H9 (cell line): ENCODE data around the gene DCHS2. TPM values are rescaled to one million over a fixed set of nuclear protein-coding genes. Genes with fewer than 3 reads are reported as not detected.

Experiments
- DNase-seq: peaks from one replicate; pipeline ENCODE4 v3.0.0-alpha.2; 2017
- H2AFZ ChIP-seq: one replicate; pipeline ENCODE4 v1.6.1; 2013; ENCODE audit warnings: mild to moderate bottlenecking, low read length, control low read depth, moderate library complexity
- H2AK5ac ChIP-seq: 2 replicates; pipeline ENCODE4 v1.6.1; 2013; ENCODE audit warnings: low read length, control low read depth, mixed read lengths; ENCODE audit not compliant: insufficient read length
- H2BK120ac ChIP-seq: one replicate; pipeline ENCODE4 v1.6.1; 2013; ENCODE audit warnings: low read depth, mild to moderate bottlenecking, low read length, control low read depth, inconsistent platforms; ENCODE audit not compliant: poor library complexity, severe bottlenecking
- H2BK12ac ChIP-seq: 2 replicates; pipeline ENCODE4 v1.6.1; 2013; ENCODE audit warnings: low read length, control low read depth, mixed read lengths, low read depth; ENCODE audit not compliant: insufficient read length
- H2BK15ac ChIP-seq: 2 replicates; pipeline ENCODE4 v1.6.1; 2013; ENCODE audit warnings: low read depth, low read length, control low read depth
- H2BK20ac ChIP-seq: one replicate; pipeline ENCODE4 v1.6.1; 2013; ENCODE audit warnings: low read depth, mild to moderate bottlenecking, low read length, control low read depth, inconsistent platforms; ENCODE audit not compliant: poor library complexity, severe bottlenecking
- H2BK5ac ChIP-seq: 2 replicates; pipeline ENCODE4 v1.6.1; 2013; ENCODE audit warnings: low read length, control low read depth, mixed read lengths; ENCODE audit not compliant: insufficient read length
- H3K14ac ChIP-seq: 2 replicates; pipeline ENCODE4 v1.6.1; 2013; ENCODE audit warnings: low read length, control low read depth; ENCODE audit not compliant: insufficient read depth
- H3K18ac ChIP-seq: 2 replicates; pipeline ENCODE4 v1.6.1; 2013; ENCODE audit warnings: low read depth, mild to moderate bottlenecking, mixed read lengths, low read length, control low read depth; ENCODE audit not compliant: insufficient read length
- H3K23ac ChIP-seq: 2 replicates; pipeline ENCODE4 v1.6.1; 2013; ENCODE audit warnings: low read length, control low read depth, mixed read lengths, low read depth; ENCODE audit not compliant: insufficient read length
- H3K23me2 ChIP-seq: 2 replicates; pipeline ENCODE4 v1.6.1; 2013; ENCODE audit warnings: low read depth, mild to moderate bottlenecking, mixed read lengths, low read length, control low read depth; ENCODE audit not compliant: insufficient read length, poor library complexity, severe bottlenecking
- H3K27ac ChIP-seq: 2 replicates; pipeline ENCODE4 v1.5.1; 2013; ENCODE audit warnings: low read length, control low read depth, mixed read lengths, low read depth; ENCODE audit not compliant: insufficient read length
- H3K27me3 ChIP-seq: 2 replicates; pipeline ENCODE4 v1.6.1; 2013; ENCODE audit warnings: low read length, control low read depth, inconsistent platforms; ENCODE audit not compliant: insufficient read depth
- H3K4ac ChIP-seq: 2 replicates; pipeline ENCODE4 v1.6.1; 2013; ENCODE audit warnings: low read depth, mild to moderate bottlenecking, control low read depth, inconsistent platforms, low read length, moderate library complexity
- H3K4me1 ChIP-seq: 2 replicates; pipeline ENCODE4 v1.6.1; 2013; ENCODE audit warnings: low read length, control low read depth, inconsistent platforms; ENCODE audit not compliant: insufficient read depth
- H3K4me2 ChIP-seq: 2 replicates; pipeline ENCODE4 v1.6.1; 2013; ENCODE audit warnings: low read length, control low read depth, mixed read lengths; ENCODE audit not compliant: insufficient read length, insufficient read depth
- H3K56ac ChIP-seq: 2 replicates; pipeline ENCODE4 v1.6.1; 2013; ENCODE audit warnings: low read depth, mild to moderate bottlenecking, mixed read lengths, low read length, control low read depth; ENCODE audit not compliant: insufficient read length
- H3K79me1 ChIP-seq: 2 replicates; pipeline ENCODE4 v1.6.1; 2013; ENCODE audit warnings: low read depth, mild to moderate bottlenecking, moderate library complexity, low read length, control low read depth, inconsistent platforms; ENCODE audit not compliant: insufficient read depth, poor library complexity, severe bottlenecking
- H3K79me2 ChIP-seq: 2 replicates; pipeline ENCODE4 v1.6.1; 2013; ENCODE audit warnings: low read length, control low read depth, inconsistent platforms; ENCODE audit not compliant: insufficient read depth
- H3K9ac ChIP-seq: 2 replicates; pipeline ENCODE4 v1.6.1; 2013; ENCODE audit warnings: low read length, control low read depth, mixed read lengths; ENCODE audit not compliant: insufficient read length; ENCODE audit errors: extremely low read depth
- H3K9me3 ChIP-seq: one replicate; pipeline ENCODE4 v1.6.1; 2013; ENCODE audit warnings: low read depth, low read length, inconsistent platforms; ENCODE audit not compliant: control insufficient read depth
- H3T11ph ChIP-seq: one replicate; pipeline ENCODE4 v1.6.1; 2013; ENCODE audit warnings: mild to moderate bottlenecking, low read length, control low read depth, inconsistent platforms
- H4K20me1 ChIP-seq: one replicate; pipeline ENCODE4 v1.6.1; 2013; ENCODE audit not compliant: control insufficient read depth, insufficient read length, insufficient read depth
- H4K5ac ChIP-seq: 2 replicates; pipeline ENCODE4 v1.6.1; 2013; ENCODE audit warnings: low read depth, mild to moderate bottlenecking, mixed read lengths, low read length, control low read depth; ENCODE audit not compliant: insufficient read length
- H4K8ac ChIP-seq: replicated peaks from 2 replicates; pipeline ENCODE4 v1.6.1; 2013; ENCODE audit warnings: low read length, control low read depth, mixed read lengths, low read depth; ENCODE audit not compliant: insufficient read length
- H4K91ac ChIP-seq: 2 replicates; pipeline ENCODE4 v1.6.1; 2013; ENCODE audit warnings: low read depth, mild to moderate bottlenecking, moderate library complexity, mixed read lengths, low read length, control low read depth; ENCODE audit not compliant: insufficient read length
- H3K27ac Mint-ChIP-seq, 3 experiments: 2 replicates in 2 of 3; 3 replicates in 1 of 3; pipeline ENCODE4 v1.8.0; 2020 to 2021; ENCODE audit warnings: mixed read lengths in 3 of 3, mild to moderate bottlenecking in 1 of 3, moderate library complexity in 1 of 3
- H3K27me3 Mint-ChIP-seq: 2 replicates; pipeline ENCODE4 v1.8.0; 2021; ENCODE audit warnings: low read depth, mild to moderate bottlenecking, moderate library complexity, mixed read lengths
- H3K36me3 Mint-ChIP-seq, 3 experiments: 2 replicates in 2 of 3; 3 replicates in 1 of 3; pipeline ENCODE4 v1.8.0; 2020 to 2021; ENCODE audit warnings: low read depth in 3 of 3, mixed read lengths in 3 of 3; ENCODE audit not compliant: insufficient read depth in 1 of 3
- H3K4me1 Mint-ChIP-seq, 2 experiments: 2 replicates each; pipeline ENCODE4 v1.8.0; 2020; ENCODE audit warnings: mixed read lengths in 2 of 2
- H3K4me3 Mint-ChIP-seq, 2 experiments: 2 replicates in 1 of 2; 3 replicates in 1 of 2; pipeline ENCODE4 v1.8.0; 2020 to 2021; ENCODE audit warnings: mild to moderate bottlenecking in 2 of 2, mixed read lengths in 2 of 2, moderate library complexity in 1 of 2
- H3K9me3 Mint-ChIP-seq, 2 experiments: 2 replicates in 1 of 2; 3 replicates in 1 of 2; pipeline ENCODE4 v1.8.0; 2020; ENCODE audit warnings: mild to moderate bottlenecking in 2 of 2, mixed read lengths in 2 of 2, moderate library complexity in 1 of 2
- total RNA-seq: library from RNA; stranded (reverse); gene quantifications from 2 replicates; pipeline ENCODE4 v1.2.1, GENCODE V29; 2021
- TF ChIP-seq, protein P1 (sequence below): fragments of 200-600 bp; sonication (generic); conservative IDR thresholded peaks from 3 replicates; pipeline ENCODE4 v1.8.0; 2021; ENCODE audit warnings: antibody characterized with exemption, mild to moderate bottlenecking

Gene DCHS2
- total RNA-seq, 1 experiment from 2014 or later = 0.57 TPM

DNA sequence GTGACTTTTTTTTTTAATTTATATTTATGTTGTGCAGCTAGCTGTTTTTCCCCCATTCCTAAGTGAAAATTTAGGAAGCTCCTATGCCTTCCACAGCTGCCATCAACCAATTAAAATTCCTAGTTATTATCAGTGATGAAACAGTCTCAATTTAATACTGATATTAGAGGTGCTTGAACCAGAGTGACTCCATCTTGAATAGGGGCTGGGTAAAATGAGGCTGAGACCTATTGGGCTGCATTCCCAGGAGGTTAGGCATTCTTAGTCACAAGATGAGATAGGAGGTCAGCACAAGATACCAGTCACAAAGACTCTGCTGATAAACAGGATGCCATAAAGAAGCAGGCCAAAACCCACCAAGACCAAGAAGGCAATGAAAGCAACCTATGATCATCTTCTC is 136.7 kb downstream of the DCHS2 start:
- no peak overlapping the region for H2BK12ac ChIP-seq
- H3K79me1 ChIP-seq = no peaks in the 10 kb centered on the region
- H3K9me3 ChIP-seq = no peaks in the 10 kb centered on the region
- Mint-ChIP-seq H3K36me3 (no peaks in the 10 kb centered on the region), H3K9me3 (no peaks in the 10 kb centered on the region), H3K4me1 (peaks cover 3 to 4% of the 10 kb centered on the region in 2 experiments), H3K27me3 (no peaks in the 10 kb centered on the region), H3K4me3 (no peak overlapping the region), H3K27ac (no peak overlapping the region)
- H4K91ac ChIP-seq = no peak overlapping the region
- no peaks in the 10 kb centered on the region for H3K79me2 ChIP-seq
- H2BK15ac ChIP-seq = no peak overlapping the region
- no peak overlapping the region for H3K4ac ChIP-seq
- no peaks in the 10 kb centered on the region for H3K27me3 ChIP-seq
- no peak overlapping the region for H2AFZ ChIP-seq
- no peak overlapping the region for H3K9ac ChIP-seq
- H3K23me2 ChIP-seq = no peaks in the 10 kb centered on the region
- no peak overlapping the region for H3K14ac ChIP-seq
- no peak overlapping the region for H2BK20ac ChIP-seq
- H3K4me2 ChIP-seq = no peak overlapping the region
- H3K56ac ChIP-seq = no peak overlapping the region
- no peaks in the 10 kb centered on the region for H4K20me1 ChIP-seq
- H3K27ac ChIP-seq = no peak overlapping the region
- TF ChIP-seq, protein P1, sequence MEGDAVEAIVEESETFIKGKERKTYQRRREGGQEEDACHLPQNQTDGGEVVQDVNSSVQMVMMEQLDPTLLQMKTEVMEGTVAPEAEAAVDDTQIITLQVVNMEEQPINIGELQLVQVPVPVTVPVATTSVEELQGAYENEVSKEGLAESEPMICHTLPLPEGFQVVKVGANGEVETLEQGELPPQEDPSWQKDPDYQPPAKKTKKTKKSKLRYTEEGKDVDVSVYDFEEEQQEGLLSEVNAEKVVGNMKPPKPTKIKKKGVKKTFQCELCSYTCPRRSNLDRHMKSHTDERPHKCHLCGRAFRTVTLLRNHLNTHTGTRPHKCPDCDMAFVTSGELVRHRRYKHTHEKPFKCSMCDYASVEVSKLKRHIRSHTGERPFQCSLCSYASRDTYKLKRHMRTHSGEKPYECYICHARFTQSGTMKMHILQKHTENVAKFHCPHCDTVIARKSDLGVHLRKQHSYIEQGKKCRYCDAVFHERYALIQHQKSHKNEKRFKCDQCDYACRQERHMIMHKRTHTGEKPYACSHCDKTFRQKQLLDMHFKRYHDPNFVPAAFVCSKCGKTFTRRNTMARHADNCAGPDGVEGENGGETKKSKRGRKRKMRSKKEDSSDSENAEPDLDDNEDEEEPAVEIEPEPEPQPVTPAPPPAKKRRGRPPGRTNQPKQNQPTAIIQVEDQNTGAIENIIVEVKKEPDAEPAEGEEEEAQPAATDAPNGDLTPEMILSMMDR = no peak
- no peak overlapping the region for H3T11ph ChIP-seq
- no peak for DNase-seq
- H3K4me1 ChIP-seq = no peaks in the 10 kb centered on the region
- no peak overlapping the region for H2AK5ac ChIP-seq
- H3K18ac ChIP-seq = no peak overlapping the region
- H4K8ac ChIP-seq = no peak overlapping the region
- H2BK5ac ChIP-seq = no peak overlapping the region
- H2BK120ac ChIP-seq = no peak overlapping the region
- no peak overlapping the region for H3K23ac ChIP-seq
- H4K5ac ChIP-seq = no peak overlapping the region
